ENCODE measurements around the gene C15orf61. TPM values are rescaled to one million over a fixed set of nuclear protein-coding genes. Genes with fewer than 3 reads are reported as not detected.
A peak's percentile ranks its signal among the peaks of the same experiment; 100 is the strongest.

The C15orf61 gene
- total RNA-seq, 2 donors from 2014 or later: 5.4 to 6.2 TPM

- no peak overlapping the region for H3K4me3 ChIP-seq
- no peaks in the 10 kb centered on the region for H3K9me3 ChIP-seq
- no peaks in the 10 kb centered on the region for H3K27me3 ChIP-seq
- DNase-seq: no peak
- H3K9ac ChIP-seq (ENCODE audit: low read depth in 2 of 2, low read length in 2 of 2): no peak overlapping the region
- no peaks in the 10 kb centered on the region for H3K36me3 ChIP-seq
- H3K27ac ChIP-seq: no peak overlapping the region
- H3K4me1 ChIP-seq: peaks cover 10% of the 10 kb centered on the region
- intact Hi-C loops (cut with DNase I): loop anchor here (10.0 kb wide), 1 partner anchor 287 kb away; no protein-coding TSS in a partner anchor
- no peak for TF ChIP-seq CTCF (IDR thresholded peaks at IDR 0.05)
Observed at GRCh38 chr15:67547836-67548235, 26.9 kb downstream of the C15orf61 start.

- H3K27ac ChIP-seq: peak overlapping the region; percentile 43
- no peaks in the 10 kb centered on the region for H3K36me3 ChIP-seq
- intact Hi-C loops (cut with DNase I): loop anchor here (10.0 kb wide), 1 partner anchor 286 kb away; no protein-coding TSS in a partner anchor
- H3K9ac ChIP-seq (ENCODE audit: low read depth in 2 of 2, low read length in 2 of 2): peak overlapping the region in 1 of 2 donors; percentile 52
- no peaks in the 10 kb centered on the region for H3K27me3 ChIP-seq
- no peak for TF ChIP-seq CTCF (IDR thresholded peaks at IDR 0.05)
- DNase-seq: no peak
- no peaks in the 10 kb centered on the region for H3K9me3 ChIP-seq
- peaks cover 10% of the 10 kb centered on the region for H3K4me1 ChIP-seq
- no peak overlapping the region for H3K4me3 ChIP-seq
Observed at GRCh38 chr15:67548236-67548852, 27.4 kb downstream of the C15orf61 start.

GRCh38 chr15:67548862-67549651 lies 28.1 kb downstream of the C15orf61 start:
- intact Hi-C loops (cut with DNase I): loop anchor here (10.0 kb wide), 1 partner anchor 286 kb away; no protein-coding TSS in a partner anchor
- DNase-seq: peak; percentile 52
- H3K4me1 ChIP-seq: peaks cover 10% of the 10 kb centered on the region

GRCh38 chr15:67549736-67550135 lies 28.8 kb downstream of the C15orf61 start:
- no peak overlapping the region for H3K9ac ChIP-seq (ENCODE audit: low read depth in 2 of 2, low read length in 2 of 2)
- peaks cover 10% of the 10 kb centered on the region for H3K4me1 ChIP-seq
- H3K9me3 ChIP-seq: no peaks in the 10 kb centered on the region
- H3K36me3 ChIP-seq: no peaks in the 10 kb centered on the region
- H3K27me3 ChIP-seq: no peaks in the 10 kb centered on the region
- H3K27ac ChIP-seq: no peak overlapping the region
- DNase-seq: no peak
- H3K4me3 ChIP-seq: no peak overlapping the region
- no peak for TF ChIP-seq CTCF (IDR thresholded peaks at IDR 0.05)
- intact Hi-C loops (cut with DNase I): loop anchor here (10.0 kb wide), 1 partner anchor 285 kb away; no protein-coding TSS in a partner anchor

More at GRCh38 chr15:67548862-67549651, 28.1 kb downstream of the C15orf61 start:
- no peaks in the 10 kb centered on the region for H3K36me3 ChIP-seq
- no peak for TF ChIP-seq CTCF (IDR thresholded peaks at IDR 0.05)
- H3K27ac ChIP-seq: peak overlapping the region; percentile 43
- H3K9ac ChIP-seq (ENCODE audit: low read depth in 2 of 2, low read length in 2 of 2): peak overlapping the region in 1 of 2 donors; percentile 52
- H3K9me3 ChIP-seq: no peaks in the 10 kb centered on the region
- H3K27me3 ChIP-seq: no peaks in the 10 kb centered on the region
- no peak overlapping the region for H3K4me3 ChIP-seq

GRCh38 chr15:67550522-67550921 lies 29.6 kb downstream of the C15orf61 start:
- Histone ChIP-seq H3K27me3 (no peaks in the 10 kb centered on the region), H3K9ac (ENCODE audit: low read depth in 2 of 2, low read length in 2 of 2) (no peak overlapping the region), H3K36me3 (no peaks in the 10 kb centered on the region), H3K4me3 (no peak overlapping the region), H3K27ac (no peak overlapping the region), H3K9me3 (no peaks in the 10 kb centered on the region), H3K4me1 (peaks cover 10% of the 10 kb centered on the region)
- DNase-seq: no peak
- intact Hi-C loops (cut with DNase I): no loop called here
- no peak for TF ChIP-seq CTCF (IDR thresholded peaks at IDR 0.05)
